ENCODE measurements around the gene PLEKHM3.
"Not testable (repeated sequence)": the region's sequence is repeated elsewhere in the genome, so short reads cannot be mapped to it uniquely, and the experiment has no call there.

PLEKHM3 gene

GRCh38 chr2:208018124-208018712 is 7.1 kb downstream of the PLEKHM3 start:
- H3K36me3 Mint-ChIP-seq, result peaks cover 21% of the 10 kb centered on the region
- not testable (repeated sequence) for ATAC-seq (ENCODE audit: low read depth); H3K4me3 Mint-ChIP-seq; H3K9me3 Mint-ChIP-seq; DNase-seq (ENCODE audit: low spot score in 2 of 2); H3K27me3 Mint-ChIP-seq
- peak overlapping the region; percentile 1 for H3K27ac Mint-ChIP-seq
- H3K4me1 Mint-ChIP-seq, result peaks cover 22% of the 10 kb centered on the region

- H3K27ac Mint-ChIP-seq, result peak overlapping the region; percentile 1
- no peak overlapping the region for H3K4me3 Mint-ChIP-seq
- H3K27me3 Mint-ChIP-seq, result no peaks in the 10 kb centered on the region
These were observed 7.6 kb downstream of the PLEKHM3 start for GRCh38 chr2:208017721-208018120.

GRCh38 chr2:208015475-208015874 is 9.9 kb downstream of the PLEKHM3 start:
- ATAC-seq (ENCODE audit: low read depth) (no peak), DNase-seq (ENCODE audit: low spot score in 2 of 2) (no peak)
- Mint-ChIP-seq H3K4me3 (no peak overlapping the region), H3K4me1 (peaks cover 17% of the 10 kb centered on the region), H3K9me3 (no peaks in the 10 kb centered on the region), H3K36me3 (peaks cover 19% of the 10 kb centered on the region), H3K27me3 (no peaks in the 10 kb centered on the region), H3K27ac (no peak overlapping the region)

More at GRCh38 chr2:208017721-208018120, 7.6 kb downstream of the PLEKHM3 start:
- Mint-ChIP-seq H3K4me1 (peaks cover 20% of the 10 kb centered on the region), H3K9me3 (no peaks in the 10 kb centered on the region), H3K36me3 (peaks cover 21% of the 10 kb centered on the region)
- ATAC-seq (ENCODE audit: low read depth), result no peak
- DNase-seq (ENCODE audit: low spot score in 2 of 2), result no peak

- Mint-ChIP-seq H3K4me1 (peaks cover 15% of the 10 kb centered on the region), H3K27me3 (no peaks in the 10 kb centered on the region), H3K4me3 (no peak overlapping the region), H3K36me3 (peaks cover 16% of the 10 kb centered on the region), H3K9me3 (no peaks in the 10 kb centered on the region), H3K27ac (no peak overlapping the region)
- DNase-seq (ENCODE audit: low spot score in 2 of 2), result no peak
- ATAC-seq (ENCODE audit: low read depth), result no peak
These were observed 11.8 kb downstream of the PLEKHM3 start for GRCh38 chr2:208013285-208014178.

GRCh38 chr2:208012449-208012848 is 12.9 kb downstream of the PLEKHM3 start:
- H3K36me3 Mint-ChIP-seq, result peaks cover 9% of the 10 kb centered on the region
- ATAC-seq (ENCODE audit: low read depth) (no peak), DNase-seq (ENCODE audit: low spot score in 2 of 2) (no peak)
- H3K27me3 Mint-ChIP-seq, result no peaks in the 10 kb centered on the region
- H3K4me1 Mint-ChIP-seq, result peaks cover 8% of the 10 kb centered on the region
- H3K27ac Mint-ChIP-seq, result no peak overlapping the region
- no peaks in the 10 kb centered on the region for H3K9me3 Mint-ChIP-seq
- no peak overlapping the region for H3K4me3 Mint-ChIP-seq

GRCh38 chr2:208010506-208010905 is 14.8 kb downstream of the PLEKHM3 start:
- Mint-ChIP-seq H3K9me3 (no peaks in the 10 kb centered on the region), H3K4me3 (no peak overlapping the region), H3K27me3 (no peaks in the 10 kb centered on the region), H3K27ac (no peak overlapping the region), H3K36me3 (peaks cover 4% of the 10 kb centered on the region), H3K4me1 (peaks cover 14% of the 10 kb centered on the region)
- no peak for DNase-seq (ENCODE audit: low spot score in 2 of 2)
- no peak for ATAC-seq (ENCODE audit: low read depth)

- H3K36me3 Mint-ChIP-seq, result peaks cover 6% of the 10 kb centered on the region
- no peaks in the 10 kb centered on the region for H3K27me3 Mint-ChIP-seq
- no peak for ATAC-seq (ENCODE audit: low read depth)
- DNase-seq (ENCODE audit: low spot score in 2 of 2), result no peak
- H3K9me3 Mint-ChIP-seq, result no peaks in the 10 kb centered on the region
- no peak overlapping the region for H3K27ac Mint-ChIP-seq
- peaks cover 10% of the 10 kb centered on the region for H3K4me1 Mint-ChIP-seq
- no peak overlapping the region for H3K4me3 Mint-ChIP-seq
These were observed 18.5 kb downstream of the PLEKHM3 start for GRCh38 chr2:208006833-208007232.

- peaks cover 10% of the 10 kb centered on the region for H3K4me1 Mint-ChIP-seq
- peaks cover 6% of the 10 kb centered on the region for H3K36me3 Mint-ChIP-seq
- H3K4me3 Mint-ChIP-seq, result no peak overlapping the region
- H3K27ac Mint-ChIP-seq, result no peak overlapping the region
- no peak for DNase-seq (ENCODE audit: low spot score in 2 of 2)
- H3K9me3 Mint-ChIP-seq, result no peaks in the 10 kb centered on the region
- no peak for ATAC-seq (ENCODE audit: low read depth)
- H3K27me3 Mint-ChIP-seq, result no peaks in the 10 kb centered on the region
These were observed 19.0 kb downstream of the PLEKHM3 start for GRCh38 chr2:208006337-208006736.

GRCh38 chr2:208001924-208002323 is 23.4 kb downstream of the PLEKHM3 start:
- peaks cover 17% of the 10 kb centered on the region for H3K36me3 Mint-ChIP-seq
- ATAC-seq (ENCODE audit: low read depth) (no peak), DNase-seq (ENCODE audit: low spot score in 2 of 2) (no peak)
- H3K27me3 Mint-ChIP-seq, result no peaks in the 10 kb centered on the region
- no peak overlapping the region for H3K27ac Mint-ChIP-seq
- H3K4me1 Mint-ChIP-seq, result peaks cover 7% of the 10 kb centered on the region
- no peak overlapping the region for H3K4me3 Mint-ChIP-seq
- H3K9me3 Mint-ChIP-seq, result no peaks in the 10 kb centered on the region

GRCh38 chr2:208000701-208001395 is 24.5 kb downstream of the PLEKHM3 start:
- DNase-seq (ENCODE audit: low spot score in 2 of 2) (no peak), ATAC-seq (ENCODE audit: low read depth) (no peak)
- Mint-ChIP-seq H3K27ac (no peak overlapping the region), H3K27me3 (no peaks in the 10 kb centered on the region), H3K9me3 (no peaks in the 10 kb centered on the region), H3K4me3 (no peak overlapping the region), H3K36me3 (peaks cover 20% of the 10 kb centered on the region), H3K4me1 (peaks cover 6% of the 10 kb centered on the region)

GRCh38 chr2:207996848-207997247 is 28.5 kb downstream of the PLEKHM3 start:
- ATAC-seq (ENCODE audit: low read depth) (no peak), DNase-seq (ENCODE audit: low spot score in 2 of 2) (no peak)
- H3K27me3 Mint-ChIP-seq, result no peaks in the 10 kb centered on the region
- H3K9me3 Mint-ChIP-seq, result no peaks in the 10 kb centered on the region
- H3K36me3 Mint-ChIP-seq, result peaks cover 19% of the 10 kb centered on the region
- H3K27ac Mint-ChIP-seq, result no peak overlapping the region
- no peak overlapping the region for H3K4me3 Mint-ChIP-seq
- peaks cover 23% of the 10 kb centered on the region for H3K4me1 Mint-ChIP-seq

GRCh38 chr2:207995887-207996286 is 29.4 kb downstream of the PLEKHM3 start:
- Mint-ChIP-seq H3K9me3 (no peaks in the 10 kb centered on the region), H3K4me1 (peaks cover 23% of the 10 kb centered on the region), H3K4me3 (no peak overlapping the region), H3K27ac (peak overlapping the region; percentile 19), H3K27me3 (no peaks in the 10 kb centered on the region), H3K36me3 (peaks cover 18% of the 10 kb centered on the region)
- ATAC-seq (ENCODE audit: low read depth) (no peak), DNase-seq (ENCODE audit: low spot score in 2 of 2) (no peak)

- DNase-seq (ENCODE audit: low spot score in 2 of 2) (no peak), ATAC-seq (ENCODE audit: low read depth) (peak; percentile 56)
- Mint-ChIP-seq H3K4me1 (peaks cover 19% of the 10 kb centered on the region), H3K27ac (peak overlapping the region; percentile 11), H3K36me3 (peaks cover 6% of the 10 kb centered on the region), H3K4me3 (no peak overlapping the region), H3K27me3 (no peaks in the 10 kb centered on the region), H3K9me3 (no peaks in the 10 kb centered on the region)
These were observed 32.1 kb downstream of the PLEKHM3 start for GRCh38 chr2:207993151-207993763.

- Mint-ChIP-seq H3K36me3 (peaks cover 3% of the 10 kb centered on the region), H3K4me3 (no peak overlapping the region), H3K4me1 (peaks cover 17% of the 10 kb centered on the region), H3K9me3 (no peaks in the 10 kb centered on the region), H3K27me3 (no peaks in the 10 kb centered on the region), H3K27ac (no peak overlapping the region)
- ATAC-seq (ENCODE audit: low read depth), result no peak
- no peak for DNase-seq (ENCODE audit: low spot score in 2 of 2)
These were observed 33.4 kb downstream of the PLEKHM3 start for GRCh38 chr2:207991944-207992343.

Data from memory B cell (primary cell).